ENCODE measurements around the gene FAM120A. TPM values are rescaled to one million over a fixed set of nuclear protein-coding genes. Genes with fewer than 3 reads are reported as not detected.

Gene FAM120A
- total and polyA plus RNA-seq, 9 of the 15 experiments (the other 6 are each of a cell fraction or from before 2014, with no cell fraction given) = 8.7 to 71.0 (median 42.2) TPM

DNA sequence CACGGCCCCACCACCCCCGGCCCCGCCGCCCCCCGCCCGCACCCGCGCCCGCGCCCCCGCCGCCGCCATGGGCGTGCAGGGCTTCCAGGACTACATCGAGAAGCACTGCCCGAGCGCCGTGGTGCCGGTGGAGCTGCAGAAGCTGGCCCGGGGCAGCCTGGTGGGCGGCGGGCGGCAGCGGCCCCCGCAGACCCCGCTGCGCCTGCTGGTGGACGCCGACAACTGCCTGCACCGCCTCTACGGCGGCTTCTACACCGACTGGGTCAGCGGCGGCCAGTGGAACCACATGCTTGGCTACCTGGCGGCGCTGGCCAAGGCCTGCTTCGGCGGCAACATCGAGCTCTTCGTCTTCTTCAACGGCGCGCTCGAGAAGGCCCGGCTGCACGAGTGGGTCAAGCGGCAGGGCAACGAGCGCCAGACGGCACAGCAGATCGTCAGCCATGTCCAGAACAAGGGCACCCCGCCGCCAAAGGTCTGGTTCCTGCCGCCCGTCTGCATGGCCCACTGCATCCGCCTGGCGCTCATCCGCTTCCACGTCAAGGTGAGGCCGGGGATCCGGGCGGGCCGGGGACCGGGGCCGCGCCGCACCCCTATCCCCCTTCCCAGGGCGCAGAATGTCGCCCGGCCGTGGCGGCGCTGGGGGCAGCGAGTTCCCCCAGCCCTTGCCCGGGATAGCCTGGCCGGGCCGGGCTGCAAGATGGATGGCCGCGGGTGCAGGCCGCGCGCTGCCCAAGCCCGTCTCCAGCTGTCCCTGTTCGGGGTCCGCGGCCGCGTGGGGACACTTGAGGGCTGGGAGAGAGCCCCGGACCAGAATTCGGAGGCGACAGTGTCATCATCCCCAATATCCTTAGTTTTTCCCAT is 594 bp downstream of the FAM120A start (continued):
- TF ChIP-seq TEAD4 (IDR thresholded peaks at IDR 0.05; ENCODE audit: low read length) = no peak
- TF ChIP-seq TEAD4 (CRISPR knock-in tag; IDR thresholded peaks at IDR 0.05; ENCODE audit: borderline replicate concordance) = no peak
- TF ChIP-seq ZC3H8 (IDR thresholded peaks at IDR 0.05) = no peak
- TF ChIP-seq PHTF2 (CRISPR knock-in tag; IDR thresholded peaks at IDR 0.05) = no peak
- TF ChIP-seq ZFX (CRISPR knock-in tag; IDR thresholded peaks at IDR 0.05) = peak; percentile 93
- no peak for TF ChIP-seq MTF1 (CRISPR knock-in tag; IDR thresholded peaks at IDR 0.05; ENCODE audit: borderline replicate concordance)
- no peak for TF ChIP-seq GATAD2B (IDR thresholded peaks at IDR 0.05; ENCODE audit: borderline replicate concordance)
- TF ChIP-seq, protein P1, sequence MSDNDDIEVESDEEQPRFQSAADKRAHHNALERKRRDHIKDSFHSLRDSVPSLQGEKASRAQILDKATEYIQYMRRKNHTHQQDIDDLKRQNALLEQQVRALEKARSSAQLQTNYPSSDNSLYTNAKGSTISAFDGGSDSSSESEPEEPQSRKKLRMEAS (CRISPR knock-in tag; IDR thresholded peaks at IDR 0.05) = peak; percentile 78
- TF ChIP-seq, protein P2, sequence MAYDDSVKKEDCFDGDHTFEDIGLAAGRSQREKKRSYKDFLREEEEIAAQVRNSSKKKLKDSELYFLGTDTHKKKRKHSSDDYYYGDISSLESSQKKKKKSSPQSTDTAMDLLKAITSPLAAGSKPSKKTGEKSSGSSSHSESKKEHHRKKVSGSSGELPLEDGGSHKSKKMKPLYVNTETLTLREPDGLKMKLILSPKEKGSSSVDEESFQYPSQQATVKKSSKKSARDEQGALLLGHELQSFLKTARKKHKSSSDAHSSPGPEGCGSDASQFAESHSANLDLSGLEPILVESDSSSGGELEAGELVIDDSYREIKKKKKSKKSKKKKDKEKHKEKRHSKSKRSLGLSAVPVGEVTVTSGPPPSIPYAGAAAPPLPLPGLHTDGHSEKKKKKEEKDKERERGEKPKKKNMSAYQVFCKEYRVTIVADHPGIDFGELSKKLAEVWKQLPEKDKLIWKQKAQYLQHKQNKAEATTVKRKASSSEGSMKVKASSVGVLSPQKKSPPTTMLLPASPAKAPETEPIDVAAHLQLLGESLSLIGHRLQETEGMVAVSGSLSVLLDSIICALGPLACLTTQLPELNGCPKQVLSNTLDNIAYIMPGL (CRISPR knock-in tag; IDR thresholded peaks at IDR 0.05) = peak; percentile 62; the same call in 1 of the 2 replicates
- TF ChIP-seq, protein P3, sequence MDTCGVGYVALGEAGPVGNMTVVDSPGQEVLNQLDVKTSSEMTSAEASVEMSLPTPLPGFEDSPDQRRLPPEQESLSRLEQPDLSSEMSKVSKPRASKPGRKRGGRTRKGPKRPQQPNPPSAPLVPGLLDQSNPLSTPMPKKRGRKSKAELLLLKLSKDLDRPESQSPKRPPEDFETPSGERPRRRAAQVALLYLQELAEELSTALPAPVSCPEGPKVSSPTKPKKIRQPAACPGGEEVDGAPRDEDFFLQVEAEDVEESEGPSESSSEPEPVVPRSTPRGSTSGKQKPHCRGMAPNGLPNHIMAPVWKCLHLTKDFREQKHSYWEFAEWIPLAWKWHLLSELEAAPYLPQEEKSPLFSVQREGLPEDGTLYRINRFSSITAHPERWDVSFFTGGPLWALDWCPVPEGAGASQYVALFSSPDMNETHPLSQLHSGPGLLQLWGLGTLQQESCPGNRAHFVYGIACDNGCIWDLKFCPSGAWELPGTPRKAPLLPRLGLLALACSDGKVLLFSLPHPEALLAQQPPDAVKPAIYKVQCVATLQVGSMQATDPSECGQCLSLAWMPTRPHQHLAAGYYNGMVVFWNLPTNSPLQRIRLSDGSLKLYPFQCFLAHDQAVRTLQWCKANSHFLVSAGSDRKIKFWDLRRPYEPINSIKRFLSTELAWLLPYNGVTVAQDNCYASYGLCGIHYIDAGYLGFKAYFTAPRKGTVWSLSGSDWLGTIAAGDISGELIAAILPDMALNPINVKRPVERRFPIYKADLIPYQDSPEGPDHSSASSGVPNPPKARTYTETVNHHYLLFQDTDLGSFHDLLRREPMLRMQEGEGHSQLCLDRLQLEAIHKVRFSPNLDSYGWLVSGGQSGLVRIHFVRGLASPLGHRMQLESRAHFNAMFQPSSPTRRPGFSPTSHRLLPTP (IDR thresholded peaks at IDR 0.05; ENCODE audit: borderline replicate concordance, extremely low read depth, insufficient read length) = no peak
- TF ChIP-seq CREB1 (IDR thresholded peaks at IDR 0.05) = no peak
- TF ChIP-seq CREB1 (CRISPR knock-in tag; IDR thresholded peaks at IDR 0.05) = no peak
- no peak for TF ChIP-seq ZBTB8A (IDR thresholded peaks at IDR 0.05; ENCODE audit: partially characterized antibody)
- TF ChIP-seq ZNF3 (CRISPR knock-in tag; IDR thresholded peaks at IDR 0.05) = no peak
- no peak for TF ChIP-seq DACH1 (IDR thresholded peaks at IDR 0.05; ENCODE audit: partially characterized antibody)
- no peak for TF ChIP-seq ZNF143 (CRISPR knock-in tag; IDR thresholded peaks at IDR 0.05)
- no peak for TF ChIP-seq ZNF41 (CRISPR knock-in tag; conservative IDR thresholded peaks at IDR 0.05)
- TF ChIP-seq KLF10 (CRISPR knock-in tag; IDR thresholded peaks at IDR 0.05) = no peak
- TF ChIP-seq, protein P4, sequence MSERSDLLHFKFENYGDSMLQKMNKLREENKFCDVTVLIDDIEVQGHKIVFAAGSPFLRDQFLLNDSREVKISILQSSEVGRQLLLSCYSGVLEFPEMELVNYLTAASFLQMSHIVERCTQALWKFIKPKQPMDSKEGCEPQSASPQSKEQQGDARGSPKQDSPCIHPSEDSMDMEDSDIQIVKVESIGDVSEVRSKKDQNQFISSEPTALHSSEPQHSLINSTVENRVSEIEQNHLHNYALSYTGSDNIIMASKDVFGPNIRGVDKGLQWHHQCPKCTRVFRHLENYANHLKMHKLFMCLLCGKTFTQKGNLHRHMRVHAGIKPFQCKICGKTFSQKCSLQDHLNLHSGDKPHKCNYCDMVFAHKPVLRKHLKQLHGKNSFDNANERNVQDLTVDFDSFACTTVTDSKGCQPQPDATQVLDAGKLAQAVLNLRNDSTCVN (CRISPR knock-in tag; IDR thresholded peaks at IDR 0.05) = no peak
- no peak for TF ChIP-seq WHSC1 (IDR thresholded peaks at IDR 0.05; ENCODE audit: low read length)
